NOMO-1 treated with dmso at 0.1 percent for 144 hours (cell line): ENCODE results near the gene IFI30.

Experiments
- DNase-seq: peaks from one replicate; lab custom pipeline; 2025; ENCODE audit not compliant: unreplicated experiment; lab: John Stamatoyannopoulos, UW

Gene IFI30

DNA sequence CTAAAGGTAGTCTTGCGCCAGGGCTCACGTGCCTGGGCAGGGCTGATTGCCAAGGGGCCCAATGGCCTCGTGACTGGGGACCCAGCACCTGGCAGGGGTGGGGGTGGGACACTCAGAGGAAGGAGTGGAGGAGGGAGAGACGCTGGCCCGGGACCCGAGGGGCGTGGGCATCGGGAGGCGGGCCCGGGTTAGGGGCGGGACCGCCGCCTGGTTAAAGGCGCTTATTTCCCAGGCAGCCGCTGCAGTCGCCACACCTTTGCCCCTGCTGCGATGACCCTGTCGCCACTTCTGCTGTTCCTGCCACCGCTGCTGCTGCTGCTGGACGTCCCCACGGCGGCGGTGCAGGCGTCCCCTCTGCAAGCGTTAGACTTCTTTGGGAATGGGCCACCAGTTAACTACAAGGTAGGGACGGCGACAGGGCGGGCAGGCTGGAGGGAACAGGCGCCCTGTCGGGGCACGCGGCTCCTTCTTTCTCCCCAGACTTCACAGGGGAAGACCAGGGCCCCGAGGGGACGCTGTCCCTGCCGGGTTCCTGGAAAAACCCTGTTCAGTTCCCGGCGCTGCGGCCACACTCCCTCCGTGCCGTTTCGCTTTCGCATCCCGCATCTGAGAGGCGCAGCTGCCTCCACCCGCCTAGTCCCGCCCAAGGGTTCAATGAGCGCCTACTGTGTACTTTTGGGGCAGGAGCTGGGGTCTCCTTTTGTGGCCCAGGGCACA, at the start of gene IFI30:
Gene IFI30 (plus strand): TSS at position 242 of the 717 bp plus-strand sequence. CDS start 29 bp downstream, at position 271.
- peak; percentile 51 for DNase-seq

DNA sequence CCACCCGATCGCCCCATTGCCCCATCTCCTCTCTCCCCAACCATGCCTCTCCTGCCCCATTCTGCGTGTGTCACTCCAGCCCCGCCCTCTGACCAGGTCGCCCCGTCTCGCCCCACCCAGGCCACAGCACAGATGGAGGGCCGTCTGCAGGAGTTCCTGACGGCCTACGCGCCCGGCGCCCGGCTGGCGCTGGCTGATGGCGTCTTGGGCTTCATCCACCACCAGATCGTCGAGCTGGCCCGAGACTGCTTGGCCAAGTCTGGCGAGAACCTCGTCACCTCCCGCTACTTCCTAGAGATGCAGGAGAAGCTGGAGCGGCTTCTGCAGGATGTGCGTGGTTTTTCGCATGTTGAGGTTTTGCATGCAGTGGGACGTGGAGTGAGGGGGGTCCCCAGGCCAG, 49.8 kb upstream of the IFI30 start:
- no peak for DNase-seq

DNA sequence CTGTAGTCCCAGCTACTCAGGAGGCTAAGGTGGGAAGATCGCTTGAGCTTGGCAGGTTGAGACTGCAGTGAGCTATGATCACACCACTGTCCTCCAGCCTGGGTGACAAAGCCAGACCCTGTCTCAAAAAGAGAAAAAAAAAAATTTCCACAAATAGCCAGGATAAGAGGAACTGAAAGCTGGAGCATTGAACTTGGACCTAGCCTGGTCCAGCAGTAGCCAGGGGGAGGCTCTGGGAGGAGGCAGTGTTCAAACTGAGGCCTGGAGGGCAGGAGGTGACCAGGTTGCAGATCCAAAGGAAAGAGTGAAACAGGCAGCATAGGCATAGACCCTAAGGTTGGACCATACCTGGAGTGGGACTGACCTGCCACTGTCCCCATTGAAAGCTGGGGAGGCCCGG, 47.5 kb upstream of the IFI30 start:
- no peak for DNase-seq

DNA sequence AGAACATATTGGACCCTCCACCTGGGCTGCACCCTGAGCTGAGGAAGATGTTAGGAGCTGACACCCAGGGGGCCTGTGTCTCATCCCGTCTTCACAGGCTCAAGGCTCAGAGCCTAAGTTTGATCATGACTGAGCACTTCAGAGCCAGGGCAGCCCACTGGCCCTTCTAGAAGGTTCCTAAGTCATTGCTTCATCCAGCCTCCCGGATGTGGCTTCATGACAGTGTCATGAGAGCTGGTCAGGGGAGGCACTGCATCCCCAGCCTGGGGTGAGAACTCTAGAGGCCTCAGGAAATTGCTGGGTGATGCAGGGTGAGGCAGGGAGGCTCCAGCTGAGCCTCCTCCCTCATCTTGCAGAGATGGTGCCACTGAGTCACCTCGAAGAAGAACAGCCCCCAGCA, 45.6 kb upstream of the IFI30 start:
- DNase-seq: peak; percentile 48

DNA sequence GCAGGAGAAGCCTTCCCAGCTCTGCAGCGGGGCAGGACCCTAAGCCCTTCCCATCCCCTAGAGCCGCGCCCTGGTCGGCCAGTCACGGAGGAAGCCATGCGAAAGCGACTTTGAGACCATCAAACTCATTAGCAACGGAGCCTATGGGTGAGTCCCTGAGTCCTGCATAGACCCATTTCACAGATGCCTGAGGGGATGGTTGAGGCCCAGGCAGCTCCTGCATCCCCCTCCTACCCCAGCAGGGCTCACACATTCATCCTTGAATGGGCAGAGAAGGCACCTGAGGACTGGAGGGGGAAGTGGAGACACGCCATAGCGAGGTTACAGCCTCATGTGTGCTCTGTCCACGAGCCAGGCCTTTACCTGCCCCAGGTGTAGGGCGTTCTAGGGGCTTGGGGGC, 44.8 kb upstream of the IFI30 start:
- no peak for DNase-seq

DNA sequence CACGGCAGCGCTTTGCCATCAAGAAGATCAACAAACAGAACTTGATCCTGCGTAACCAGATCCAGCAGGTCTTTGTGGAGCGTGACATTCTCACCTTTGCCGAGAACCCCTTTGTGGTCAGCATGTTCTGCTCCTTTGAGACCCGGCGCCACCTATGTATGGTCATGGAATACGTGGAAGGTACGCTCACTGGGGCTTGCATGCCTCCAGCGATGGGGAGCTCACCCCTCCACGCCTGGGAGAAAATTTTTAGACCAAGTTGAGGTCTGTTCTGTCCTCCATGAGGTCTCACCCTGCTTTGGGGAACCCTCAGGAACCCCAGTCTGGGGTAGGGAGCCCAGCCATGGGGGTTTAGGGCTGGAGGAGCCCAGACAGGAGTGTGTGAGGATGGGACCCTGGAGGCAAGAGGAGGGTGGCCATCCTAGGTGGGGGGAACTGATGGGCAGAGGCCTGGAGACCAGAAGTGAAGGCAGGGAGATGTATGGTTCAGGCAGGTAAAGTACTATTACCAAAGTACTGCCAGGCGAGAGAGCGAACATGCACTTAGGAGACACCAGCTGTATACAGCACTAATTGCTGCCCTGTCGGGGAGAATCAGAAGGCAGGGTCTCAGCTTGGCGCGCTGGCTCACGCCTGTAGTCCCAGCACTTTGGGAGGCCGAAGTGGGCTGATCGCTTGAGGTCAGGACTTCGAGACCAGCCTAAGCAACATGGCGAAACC, 42.9 kb upstream of the IFI30 start:
- no peak for DNase-seq

DNA sequence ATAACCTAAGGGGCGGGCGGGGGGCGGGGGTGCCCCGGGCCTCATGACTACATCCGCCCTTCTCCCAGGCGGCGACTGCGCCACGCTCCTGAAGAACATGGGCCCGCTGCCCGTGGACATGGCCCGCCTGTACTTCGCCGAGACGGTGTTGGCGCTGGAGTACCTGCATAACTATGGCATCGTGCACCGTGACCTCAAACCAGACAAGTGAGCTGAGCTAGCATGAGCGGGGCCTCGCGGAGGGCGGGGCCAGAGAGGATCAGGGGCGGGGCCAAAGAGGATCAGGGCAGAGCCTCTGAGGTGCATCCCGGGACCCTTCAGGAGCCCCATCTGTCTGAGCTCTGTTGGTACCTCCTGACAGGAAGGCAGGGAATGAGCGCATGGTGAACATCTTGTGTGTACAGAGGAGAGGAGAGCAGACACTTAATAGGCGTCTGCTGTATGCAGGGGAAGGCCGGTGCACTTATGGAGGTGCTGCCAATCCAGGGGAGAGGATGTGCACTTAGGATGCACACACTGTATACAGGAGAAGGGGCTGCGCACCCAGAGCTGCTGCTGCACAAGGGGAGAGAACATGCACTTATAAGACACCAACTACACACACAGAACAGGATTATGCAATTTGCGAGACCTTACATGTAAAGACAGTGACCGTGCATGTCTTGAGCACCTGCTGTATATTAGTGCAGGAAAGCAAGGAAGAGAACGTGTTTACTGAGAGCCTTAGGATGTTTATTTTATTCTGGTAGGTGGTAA, 41.6 kb upstream of the IFI30 start:
- DNase-seq: no peak

DNA sequence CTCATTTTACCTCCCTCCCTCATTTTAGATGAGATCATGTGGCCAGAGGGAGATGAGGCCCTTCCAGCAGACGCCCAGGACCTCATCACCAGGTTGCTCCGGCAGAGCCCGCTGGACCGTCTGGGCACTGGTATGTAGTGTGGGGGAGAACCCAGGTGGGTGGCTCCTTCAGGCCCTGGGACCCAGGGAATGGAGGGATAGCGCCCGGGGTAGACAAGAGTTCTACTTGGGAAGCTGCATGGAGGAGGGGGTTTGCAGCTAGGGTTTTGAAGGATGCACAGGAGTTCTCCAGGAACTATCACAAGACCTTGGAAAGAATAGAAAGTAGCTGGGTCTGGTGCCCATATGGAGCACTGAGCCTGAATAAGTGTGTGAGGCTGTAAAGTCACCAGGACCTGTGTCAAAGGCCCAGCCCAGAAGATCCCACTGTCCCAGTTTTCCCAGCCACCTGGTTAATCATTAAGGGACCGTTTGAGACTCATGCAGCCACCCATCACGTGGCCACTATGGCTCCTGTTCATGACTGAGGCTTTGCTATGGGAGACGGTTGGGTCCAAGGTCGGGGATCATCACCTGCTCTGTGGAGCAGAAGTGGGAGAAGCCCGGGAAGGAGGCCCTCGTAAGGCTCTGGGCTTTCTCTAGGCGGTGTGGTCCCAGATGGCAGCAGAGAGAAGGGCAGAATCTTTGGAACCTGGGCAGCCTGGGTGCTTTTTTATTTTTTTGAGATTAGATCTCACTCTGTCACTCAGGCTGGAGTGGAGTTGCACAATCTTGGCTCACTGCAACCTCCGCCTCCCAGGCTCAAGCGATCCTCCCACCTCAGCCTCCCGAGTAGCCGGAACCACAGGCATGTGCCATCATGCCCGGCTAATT, 37.7 kb upstream of the IFI30 start:
- no peak for DNase-seq

DNA sequence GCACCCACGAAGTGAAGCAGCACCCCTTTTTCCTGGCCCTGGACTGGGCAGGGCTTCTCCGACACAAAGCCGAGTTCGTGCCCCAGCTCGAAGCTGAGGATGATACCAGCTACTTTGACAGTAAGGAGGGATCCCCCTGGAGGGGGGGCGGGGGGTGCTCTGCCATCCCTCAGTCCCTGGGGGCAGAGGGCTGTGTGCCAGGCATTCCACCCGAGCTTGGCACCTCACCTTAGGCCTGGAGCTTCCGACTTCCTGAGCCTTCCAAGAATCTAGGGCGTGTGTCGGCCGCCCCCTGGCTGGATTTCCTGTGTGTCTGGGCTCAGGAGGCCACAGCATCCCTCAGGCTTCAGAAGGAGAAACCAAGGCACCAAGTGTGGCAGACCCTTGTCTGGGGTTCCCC, 36.4 kb upstream of the IFI30 start:
- DNase-seq: no peak

DNA sequence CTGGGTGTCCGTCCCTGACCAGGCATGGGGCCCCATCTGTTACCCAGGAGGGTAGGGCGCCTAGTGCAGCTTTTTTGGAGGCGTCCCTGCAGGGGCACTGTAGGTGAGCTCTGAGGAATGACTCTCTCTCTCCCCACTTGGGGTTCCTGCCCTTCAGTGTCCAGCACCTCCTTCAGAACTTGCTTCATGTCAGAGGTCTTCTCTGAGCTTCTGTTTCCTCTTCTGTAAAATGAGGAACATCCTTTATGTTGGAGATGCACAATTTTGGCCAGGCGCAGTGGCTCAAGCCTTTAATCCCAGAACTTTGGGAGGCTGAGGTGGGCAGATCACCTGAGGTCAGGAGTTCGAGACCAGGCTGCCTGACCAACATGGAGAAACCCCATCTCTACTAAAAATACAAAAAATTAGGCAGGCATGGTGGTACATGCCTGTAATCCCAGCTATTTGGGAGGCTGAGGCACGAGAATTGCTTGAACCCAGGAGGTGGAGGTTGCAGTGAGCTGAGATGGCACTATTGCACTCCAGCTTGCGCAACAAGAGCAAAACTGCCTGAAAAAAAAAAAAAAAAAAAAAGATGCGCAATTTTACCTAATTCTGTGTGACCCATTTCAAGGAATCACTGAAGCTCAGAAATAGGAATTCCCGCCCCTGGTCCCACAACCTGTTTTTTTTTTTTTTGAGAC, 35.8 kb upstream of the IFI30 start:
- no peak for DNase-seq

DNA sequence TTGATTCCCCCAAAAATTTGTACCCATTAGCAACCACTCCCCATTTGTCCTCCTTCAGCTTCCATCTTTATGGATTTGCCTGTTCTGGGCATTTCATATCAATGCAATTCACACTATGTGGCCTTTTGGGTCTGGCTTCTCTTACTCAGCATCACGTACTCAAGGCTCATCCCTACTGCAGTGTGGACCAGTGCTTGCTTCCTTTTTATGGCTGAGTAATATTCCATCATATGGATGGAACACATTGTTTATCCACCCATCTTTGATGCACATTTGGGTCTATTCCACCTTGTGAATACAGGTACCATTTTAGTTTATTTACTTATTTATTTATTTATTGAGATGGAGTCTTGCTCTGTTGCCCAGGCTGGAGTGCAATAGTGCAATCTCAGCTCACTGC, 33.1 kb upstream of the IFI30 start:
- no peak for DNase-seq

DNA sequence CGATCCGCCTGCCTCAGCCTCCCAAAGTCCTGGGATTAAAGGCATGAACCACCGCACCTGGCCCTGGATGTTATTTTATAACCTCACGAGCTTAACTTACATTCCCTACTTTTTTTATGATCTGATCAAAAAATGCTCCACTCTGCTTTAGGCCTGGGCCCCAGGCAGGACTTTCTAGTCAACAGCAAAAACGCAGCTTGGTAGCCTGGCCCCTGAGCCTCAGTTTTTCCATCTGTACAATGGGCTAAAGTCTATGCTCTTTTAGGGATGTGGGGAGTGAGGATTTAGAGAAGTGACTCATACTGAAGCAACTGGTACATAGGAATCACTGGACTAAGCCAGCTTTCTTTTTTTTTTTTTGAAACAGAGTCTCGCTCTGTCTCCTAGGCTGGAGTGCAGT, 32.6 kb upstream of the IFI30 start:
- DNase-seq: no peak

DNA sequence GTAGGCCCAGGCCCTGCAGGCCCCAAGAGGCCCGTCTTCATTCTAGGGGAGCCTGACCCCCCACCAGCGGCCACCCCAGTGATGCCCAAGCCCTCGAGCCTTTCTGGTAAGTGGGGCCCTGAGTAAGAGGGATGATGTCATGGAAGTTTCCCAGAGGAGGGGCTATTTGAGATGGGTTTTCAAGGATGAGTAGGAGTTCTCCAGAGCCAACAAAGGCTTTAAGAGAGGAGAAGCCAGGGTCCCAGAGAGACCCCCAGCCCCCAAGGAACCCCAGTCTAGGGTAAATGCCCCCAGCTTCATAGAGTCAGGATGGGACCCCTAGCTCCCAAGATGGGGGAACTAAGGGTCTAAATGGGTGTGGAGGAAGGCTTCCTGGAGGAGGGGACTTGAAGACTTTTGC, 29.7 kb upstream of the IFI30 start:
- DNase-seq: no peak

DNA sequence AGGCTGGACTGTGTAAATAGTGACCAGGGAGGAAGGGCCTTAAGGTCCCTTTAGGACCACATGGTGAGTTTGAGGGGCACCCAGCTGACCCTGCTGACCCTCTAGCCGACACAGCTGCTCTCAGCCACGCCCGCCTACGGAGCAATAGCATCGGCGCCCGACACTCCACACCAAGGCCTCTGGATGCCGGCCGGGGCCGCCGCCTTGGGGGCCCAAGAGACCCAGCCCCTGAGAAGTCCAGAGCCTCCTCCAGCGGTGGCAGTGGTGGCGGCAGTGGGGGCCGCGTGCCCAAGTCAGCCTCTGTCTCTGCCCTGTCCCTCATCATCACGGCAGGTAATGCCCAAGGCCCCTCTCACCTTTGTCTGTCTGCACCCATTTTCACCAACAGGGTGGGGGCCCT, 29.3 kb upstream of the IFI30 start:
- no peak for DNase-seq

DNA sequence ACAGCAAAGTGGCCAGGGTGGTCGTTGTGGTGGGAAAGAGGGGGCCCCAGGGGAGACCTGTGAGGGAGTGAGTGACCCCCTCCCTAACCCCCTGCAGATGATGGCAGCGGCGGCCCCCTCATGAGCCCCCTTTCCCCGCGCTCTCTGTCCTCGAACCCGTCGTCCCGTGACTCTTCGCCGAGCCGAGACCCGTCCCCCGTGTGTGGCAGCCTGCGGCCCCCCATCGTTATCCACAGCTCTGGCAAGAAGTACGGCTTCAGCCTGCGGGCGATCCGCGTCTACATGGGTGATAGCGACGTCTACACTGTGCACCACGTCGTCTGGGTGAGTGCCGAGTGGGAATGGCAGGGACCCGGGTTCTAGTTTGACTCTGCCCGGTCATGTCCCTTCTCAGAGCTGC, 28.7 kb upstream of the IFI30 start:
- no peak for DNase-seq

DNA sequence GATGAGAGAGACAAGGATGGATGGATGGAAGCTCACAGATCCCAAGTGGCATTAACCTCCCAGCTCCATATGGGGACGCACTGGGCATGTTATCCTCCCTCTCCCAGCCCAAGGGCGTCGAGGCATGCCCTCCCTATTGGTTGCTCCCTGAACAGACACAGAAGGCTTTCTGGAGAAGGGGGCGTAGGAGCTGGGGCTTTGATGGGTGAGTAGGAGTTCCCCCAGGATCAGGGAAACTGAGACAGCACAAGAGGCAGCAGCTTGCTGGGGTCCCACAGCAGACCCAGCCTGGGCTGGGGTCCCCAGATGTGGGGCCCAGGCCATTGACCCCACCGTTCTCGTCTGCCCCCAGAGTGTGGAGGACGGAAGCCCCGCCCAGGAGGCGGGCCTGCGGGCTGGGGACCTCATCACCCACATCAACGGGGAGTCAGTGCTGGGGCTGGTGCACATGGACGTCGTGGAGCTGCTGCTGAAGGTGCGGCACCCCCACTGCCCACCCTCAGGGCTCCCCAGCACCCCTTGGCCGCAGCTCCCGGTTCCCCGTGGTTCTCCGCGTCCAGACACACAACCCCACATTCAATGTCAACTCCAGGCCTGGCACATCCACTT, 28.1 kb upstream of the IFI30 start:
- no peak for DNase-seq

DNA sequence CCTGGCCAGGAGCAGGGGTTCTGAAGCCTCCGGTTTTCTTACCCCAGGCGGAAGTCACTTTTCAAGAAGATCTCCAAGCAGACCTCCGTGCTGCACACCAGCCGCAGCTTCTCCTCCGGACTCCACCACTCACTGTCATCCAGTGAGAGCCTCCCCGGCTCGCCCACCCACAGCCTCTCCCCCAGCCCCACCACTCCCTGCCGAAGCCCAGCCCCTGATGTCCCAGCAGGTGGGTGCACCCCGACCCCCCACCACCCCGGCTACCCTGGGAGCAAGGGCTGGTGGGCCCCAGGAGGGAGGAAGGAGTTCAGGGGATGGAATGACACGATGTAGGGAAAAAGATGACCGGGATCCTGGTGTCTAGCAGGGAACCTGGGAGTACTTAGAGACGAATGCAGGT, 26.2 kb upstream of the IFI30 start:
- no peak for DNase-seq

DNA sequence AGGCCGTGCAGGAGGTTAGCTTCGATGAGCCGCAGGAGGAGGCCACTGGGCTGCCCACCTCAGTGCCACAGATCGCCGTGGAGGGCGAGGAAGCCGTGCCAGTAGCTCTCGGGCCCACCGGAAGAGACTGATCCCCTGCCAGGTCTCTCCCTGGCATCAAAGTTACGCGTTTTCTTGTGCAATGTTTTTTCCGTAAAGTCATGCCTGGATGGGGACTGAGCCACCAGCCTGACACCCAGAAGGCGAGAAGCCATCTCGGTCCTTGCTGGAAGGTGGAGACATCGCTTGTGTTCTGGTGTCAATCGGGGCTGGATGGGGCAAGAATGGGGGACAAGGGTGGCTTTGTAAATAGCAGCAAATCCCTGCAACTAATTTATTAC, 24.0 kb upstream of the IFI30 start:
- no peak for DNase-seq

DNA sequence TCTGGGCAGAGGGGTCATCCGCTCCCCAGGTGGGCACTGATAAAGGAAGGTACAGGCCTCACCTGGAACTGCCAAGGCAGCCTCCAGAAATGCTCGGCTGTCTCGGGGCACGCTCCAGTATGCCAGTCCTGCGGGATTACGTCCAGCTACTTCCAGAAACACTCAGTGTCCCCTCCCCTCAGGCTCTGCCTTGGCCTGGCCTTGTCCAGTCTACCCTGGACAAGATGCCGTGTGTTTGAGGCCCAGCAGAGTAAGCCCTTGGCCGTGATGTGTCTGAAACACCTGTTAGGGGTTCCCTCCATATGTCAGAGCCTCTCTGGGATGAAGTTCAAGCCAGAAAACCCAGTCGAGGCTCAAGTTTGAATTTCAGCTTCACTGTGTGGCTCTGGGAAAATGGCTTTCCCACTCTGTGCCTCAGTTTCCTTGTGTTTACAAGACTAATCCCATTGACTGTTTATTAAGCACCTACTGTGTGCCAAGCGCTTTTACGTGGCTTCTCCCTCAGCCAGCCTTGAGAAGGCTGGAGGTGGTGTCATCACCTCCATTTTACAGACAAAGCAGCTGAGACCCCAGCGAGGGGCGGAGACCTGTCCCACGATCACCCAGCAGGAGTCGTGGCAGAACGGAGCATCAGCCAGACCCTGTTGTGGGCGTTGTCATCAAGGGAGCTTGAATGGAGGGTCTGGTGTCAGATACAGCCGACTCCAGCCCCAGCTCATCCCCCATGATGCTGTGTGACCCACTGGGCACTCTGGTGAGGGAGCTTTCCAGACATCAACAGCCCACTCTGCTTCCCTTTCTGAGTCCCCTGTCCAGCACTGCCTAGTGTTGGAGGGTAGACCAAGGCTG, 22.6 kb upstream of the IFI30 start:
- no peak for DNase-seq
